Ramos (cell line): ENCODE results near the gene PAPPA2.

ENCODE experiments used
- in situ Hi-C: fragments of 300-500 bp; cut with MboI; formaldehyde crosslinking; loops from one replicate; pipeline ENCODE4 v1.14.3; 2022; ENCODE audit warnings: low sequenced_read_pairs; ENCODE audit not compliant: unreplicated experiment

The PAPPA2 gene

DNA sequence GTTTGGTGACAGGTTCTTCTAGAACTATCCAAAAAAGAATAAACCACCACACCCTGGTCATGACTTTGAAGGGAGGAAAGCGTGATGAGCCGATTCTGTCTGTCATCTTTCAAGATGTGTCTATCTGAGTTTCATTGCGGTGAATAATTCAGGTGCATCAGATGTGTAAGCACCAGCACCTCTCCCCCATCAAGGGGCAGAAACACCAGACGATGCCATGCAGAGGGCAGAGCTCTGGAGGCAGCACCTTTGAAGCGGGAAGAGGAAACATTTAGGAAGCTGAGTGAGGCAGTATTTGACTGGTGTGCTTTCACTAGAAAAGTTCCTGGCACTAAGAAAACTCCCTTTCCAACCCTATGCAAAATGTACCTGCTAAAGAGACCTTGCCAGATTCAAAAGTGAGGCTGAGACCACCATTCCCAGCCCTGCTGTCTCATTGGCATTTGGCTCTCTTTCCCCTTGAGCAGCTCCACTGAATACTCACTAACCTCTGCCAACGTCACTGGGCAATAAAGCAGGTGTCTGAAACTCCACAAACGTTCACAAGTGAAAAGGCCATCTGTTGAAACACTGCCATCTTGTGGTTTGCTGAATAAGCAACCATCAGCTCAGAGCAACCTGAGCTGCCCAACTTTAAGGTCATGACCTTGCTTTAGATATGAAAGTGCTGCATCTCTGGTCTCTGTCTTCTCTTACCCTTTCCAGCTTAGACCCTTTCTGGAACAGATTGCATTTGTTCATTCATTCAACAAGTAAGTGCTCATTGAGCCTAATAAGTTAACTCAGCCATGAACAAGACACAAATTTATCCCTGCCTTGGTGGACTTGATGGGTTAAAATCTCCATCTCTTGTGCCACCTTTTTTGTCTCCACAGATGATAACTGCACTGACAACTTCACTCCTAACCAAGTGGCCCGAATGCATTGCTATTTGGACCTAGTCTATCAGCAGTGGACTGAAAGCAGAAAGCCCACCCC lies 228.6 kb downstream of the PAPPA2 start:
- in situ Hi-C loops: no loop called here

DNA sequence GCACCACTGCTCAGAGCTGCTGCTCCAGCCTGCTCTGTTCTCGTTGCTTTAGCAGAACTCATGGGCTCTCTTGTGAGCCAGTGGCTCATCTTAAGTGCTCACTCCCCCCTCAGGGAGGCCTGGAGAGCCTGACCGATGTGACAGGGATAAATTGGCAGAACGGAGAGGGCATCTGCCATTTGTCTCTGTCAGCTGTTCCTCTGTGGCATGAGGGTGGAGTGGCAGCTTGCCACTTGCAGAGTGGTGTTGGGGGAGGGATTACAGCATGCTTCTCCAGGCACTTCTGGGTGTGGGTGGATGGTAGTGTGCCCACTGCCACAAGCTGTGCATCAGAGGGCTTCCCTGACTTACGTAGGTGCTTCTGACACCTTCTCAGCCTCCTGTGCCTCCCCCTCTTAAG lies 229.5 kb downstream of the PAPPA2 start:
- in situ Hi-C loops: no loop called here

DNA sequence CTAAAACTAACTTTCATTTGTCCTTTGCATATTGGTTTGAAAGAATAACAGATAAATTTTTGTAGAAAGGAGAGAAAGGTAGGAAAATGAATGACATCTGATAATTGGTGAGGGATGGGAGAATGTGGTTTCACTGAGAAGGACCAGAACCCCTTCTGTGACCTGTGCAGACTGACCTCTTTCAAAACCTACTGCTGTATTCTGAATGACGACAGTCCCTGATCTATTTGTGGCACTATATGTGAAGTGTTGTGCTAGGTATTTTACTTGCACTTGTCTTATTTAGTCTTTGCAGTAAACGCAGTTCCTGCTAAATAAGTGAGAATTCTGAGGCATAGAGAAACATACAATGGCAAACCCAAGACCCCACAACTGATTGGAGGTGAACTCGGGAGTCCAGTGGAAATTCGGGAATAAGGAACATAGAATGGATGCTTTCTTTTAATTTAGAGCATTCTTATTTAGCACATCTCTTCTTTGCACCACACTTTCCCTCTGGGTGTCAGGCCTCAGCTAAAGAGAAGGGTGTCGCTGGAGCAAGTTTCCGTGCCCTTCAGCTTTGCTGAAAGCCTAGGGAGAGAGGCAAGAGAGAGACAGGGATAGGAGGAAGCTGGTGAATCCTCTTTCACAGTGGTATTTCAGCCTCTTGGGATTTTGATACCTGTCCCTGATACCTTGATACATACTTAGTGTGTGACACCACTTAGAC lies 230.2 kb downstream of the PAPPA2 start:
- in situ Hi-C loops: no loop called here

DNA sequence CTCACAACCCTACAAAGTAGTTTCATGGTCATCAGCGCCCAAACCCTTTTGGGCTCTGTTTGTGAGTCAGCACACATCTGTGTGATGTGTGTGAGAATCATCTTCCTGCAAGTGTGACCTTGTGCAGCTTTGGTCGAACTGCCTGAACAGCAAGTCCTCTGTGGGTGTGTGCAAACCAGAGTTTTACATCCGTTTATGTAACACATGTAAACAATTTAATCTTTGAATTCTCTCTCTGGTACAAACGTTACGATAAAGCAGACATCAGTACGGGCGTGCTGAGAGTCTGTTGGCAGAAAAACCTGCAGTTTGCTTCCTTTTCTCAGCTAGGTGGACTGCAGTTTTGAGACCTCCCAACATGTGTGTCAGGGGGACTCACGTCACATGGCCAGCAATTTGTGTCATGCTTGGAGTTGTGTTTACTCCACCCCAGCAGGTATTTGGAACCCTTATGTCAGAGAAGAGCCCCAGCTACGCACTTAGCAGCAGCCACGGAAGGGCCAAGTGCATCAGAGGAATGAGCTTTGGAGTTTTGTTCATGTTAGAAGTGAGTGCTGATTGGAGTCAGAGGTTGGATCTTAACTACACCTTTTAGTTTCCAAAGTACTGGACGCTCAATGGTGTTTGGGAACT lies 230.8 kb downstream of the PAPPA2 start:
- in situ Hi-C loops: no loop called here

DNA sequence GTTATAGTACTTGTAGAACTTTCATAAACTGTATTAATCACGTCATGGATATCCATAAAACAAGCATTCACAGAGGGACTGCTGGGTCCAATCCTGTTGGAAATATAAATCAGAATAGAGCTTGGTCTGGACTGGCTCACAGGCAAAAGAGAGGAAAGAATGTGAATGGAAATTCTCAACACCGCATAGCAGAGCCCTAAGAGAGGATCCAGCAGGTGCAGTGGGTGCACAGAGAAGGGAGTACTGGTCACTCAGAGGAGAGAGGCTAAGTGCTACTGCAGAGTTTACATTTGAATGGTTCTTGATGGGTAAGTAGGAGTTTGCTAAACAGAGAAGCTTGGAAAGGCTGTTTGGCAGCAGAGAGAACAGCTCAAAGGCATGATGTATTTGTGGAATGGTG lies 231.7 kb downstream of the PAPPA2 start:
- in situ Hi-C loops: no loop called here

DNA sequence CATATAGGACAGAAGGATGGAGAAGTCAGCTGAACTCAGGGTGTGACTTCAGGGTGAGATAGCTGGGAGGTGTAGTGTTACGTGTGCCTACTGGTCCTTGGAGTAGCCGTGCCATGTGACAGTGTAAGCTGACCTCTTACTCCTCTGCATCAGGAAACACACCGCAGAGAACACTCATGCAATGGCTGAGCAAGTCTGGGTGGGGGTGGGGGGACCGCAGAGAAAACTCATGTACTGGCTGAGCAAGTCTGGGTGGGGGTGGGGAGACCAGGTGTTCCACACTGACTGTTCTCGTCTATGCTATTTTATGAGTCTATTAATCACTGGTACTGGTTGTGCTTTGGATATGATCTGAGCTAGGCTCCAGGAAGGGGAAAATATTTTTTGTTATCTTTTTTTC lies 233.1 kb downstream of the PAPPA2 start:
- in situ Hi-C loops: no loop called here

DNA sequence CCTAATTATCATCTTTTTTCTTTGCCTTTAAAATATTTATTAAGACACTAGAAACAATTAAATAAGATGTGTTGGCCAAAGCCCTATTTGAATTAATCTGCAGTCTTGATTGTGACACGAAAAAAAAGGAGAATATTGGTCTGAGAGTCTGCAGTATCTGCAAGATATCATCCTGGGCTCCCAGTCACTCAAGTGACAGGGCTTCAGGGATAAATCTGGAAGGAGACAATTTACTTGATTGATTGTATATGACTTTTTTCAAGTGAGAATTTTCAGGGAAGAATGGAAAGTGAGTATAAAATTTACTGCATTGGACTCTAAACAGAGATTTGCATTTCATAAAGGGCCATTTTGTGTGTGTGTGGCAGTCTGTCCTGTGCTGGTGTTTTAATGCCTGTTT lies 233.7 kb downstream of the PAPPA2 start:
- in situ Hi-C loops: no loop called here

DNA sequence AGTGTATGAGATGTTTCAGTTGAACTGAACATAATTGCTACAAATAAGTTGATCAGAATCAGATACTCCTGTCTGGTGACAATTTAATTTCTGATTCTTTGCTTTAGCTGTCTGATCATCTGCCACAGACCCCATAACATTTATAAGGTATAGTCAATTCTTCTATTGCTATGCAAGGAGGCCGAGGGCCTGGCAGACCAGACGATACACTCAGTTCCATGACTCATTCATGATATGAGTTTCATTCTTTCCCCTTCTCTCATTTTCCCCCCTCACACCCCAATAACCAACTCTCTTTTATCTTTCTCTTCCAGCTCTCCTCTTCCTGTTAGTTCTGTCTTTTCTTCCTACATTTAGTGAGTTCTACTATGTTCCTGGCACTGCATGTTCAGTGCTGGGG lies 236.8 kb downstream of the PAPPA2 start:
- in situ Hi-C loops: no loop called here

DNA sequence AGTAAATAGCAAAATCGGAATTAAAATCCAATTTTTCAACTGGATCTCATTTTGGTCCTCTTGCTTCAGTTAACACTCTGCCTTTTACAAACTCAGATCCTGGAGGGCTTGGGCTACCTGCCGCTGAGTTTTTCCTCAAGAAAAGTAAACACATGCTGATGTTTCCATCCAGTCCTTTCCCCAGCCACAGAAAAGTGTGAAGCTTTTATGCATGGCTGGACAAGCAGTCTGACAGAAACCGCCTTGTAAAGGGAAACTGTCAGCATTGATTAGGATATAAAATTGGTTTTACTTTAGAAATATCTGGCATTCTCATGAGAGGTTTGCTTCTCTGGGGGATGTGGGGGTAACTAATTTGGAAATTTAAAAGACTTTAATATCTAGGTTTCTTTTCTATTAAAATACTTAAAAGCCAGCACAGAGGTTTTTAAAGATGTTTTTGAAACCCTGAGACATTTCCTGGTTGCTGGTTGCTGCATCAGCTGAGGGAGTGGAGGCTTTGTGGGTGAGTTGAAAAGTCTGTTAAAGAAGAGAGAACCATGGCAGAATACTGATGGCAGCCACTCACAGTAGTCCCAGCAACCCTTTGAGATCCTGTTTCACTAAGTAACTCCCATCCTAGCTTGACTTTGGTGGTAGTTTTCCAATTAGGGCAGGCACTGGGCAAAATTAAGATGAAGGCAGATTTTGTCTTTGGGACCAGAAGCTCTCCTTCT lies 238.3 kb downstream of the PAPPA2 start:
- in situ Hi-C loops: no loop called here

DNA sequence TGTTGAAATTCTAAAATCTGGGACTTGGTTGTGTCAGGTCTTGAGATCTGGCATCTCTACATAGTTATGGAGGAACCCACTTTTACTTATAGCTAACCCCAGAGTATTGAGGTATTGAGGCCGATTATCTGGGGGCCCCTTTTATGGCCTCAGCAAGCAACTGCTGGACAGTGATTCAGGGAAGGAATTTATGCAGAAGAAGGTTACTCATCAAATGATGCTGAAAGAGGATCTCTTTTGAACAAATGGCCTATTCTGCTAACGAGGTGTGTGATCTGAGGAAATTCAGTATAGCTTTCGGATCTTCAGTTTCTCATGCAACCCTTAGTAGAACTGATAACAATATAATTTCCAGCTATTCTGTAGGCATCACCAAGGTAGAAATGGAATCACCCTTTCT lies 239.9 kb downstream of the PAPPA2 start:
- in situ Hi-C loops: no loop called here

DNA sequence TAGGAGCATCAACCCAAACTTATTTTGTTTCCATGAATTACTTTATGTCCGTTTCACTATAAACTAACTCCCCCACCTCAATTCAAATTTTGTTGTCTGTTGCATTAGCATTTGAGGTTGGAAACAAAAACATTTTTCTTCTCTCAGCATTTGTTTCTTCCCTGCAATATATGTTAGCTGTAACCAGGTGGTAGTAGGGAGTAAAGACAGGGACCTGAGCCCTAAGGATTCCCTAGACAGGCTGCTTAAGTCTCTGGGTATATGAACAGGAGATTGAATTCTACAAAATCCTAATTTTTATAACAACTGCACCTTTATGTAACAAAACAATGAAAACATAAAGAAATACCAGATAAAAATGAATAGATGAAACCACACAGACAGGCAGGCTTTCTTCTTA lies 242.6 kb downstream of the PAPPA2 start:
- in situ Hi-C loops: no loop called here

DNA sequence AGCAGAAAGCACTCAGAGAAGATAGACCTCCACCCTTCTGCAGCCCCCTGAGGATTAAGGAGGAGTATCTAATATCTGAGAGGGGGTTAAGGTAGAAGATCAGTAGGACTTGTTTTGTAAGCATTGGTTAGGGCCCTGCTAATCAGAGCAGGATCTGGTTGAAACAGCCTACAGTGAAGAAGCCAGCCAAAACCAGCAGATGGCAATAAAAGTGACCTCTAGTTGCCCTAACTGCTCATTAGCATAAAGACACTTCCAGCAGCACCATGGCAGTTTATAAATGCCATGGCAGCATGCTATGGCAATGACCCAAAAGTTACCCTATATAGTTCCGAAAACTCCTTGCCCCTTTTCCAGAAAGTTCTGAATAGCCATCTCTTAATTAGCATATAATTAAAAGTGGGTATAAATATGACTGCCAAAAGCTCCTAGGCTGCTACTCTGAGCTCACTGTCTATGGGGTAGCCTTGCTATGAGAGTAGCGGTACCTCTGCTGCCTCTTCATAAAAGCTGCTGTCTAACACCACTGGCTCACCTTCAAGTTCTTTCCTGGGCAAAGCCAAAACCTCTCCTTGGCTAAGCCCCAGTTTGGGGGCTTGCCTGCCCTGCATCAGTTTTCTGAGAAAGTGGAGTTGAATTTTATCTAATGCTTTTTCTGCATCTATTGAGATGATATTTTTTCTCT lies 254.2 kb downstream of the PAPPA2 start:
- in situ Hi-C loops: no loop called here

DNA sequence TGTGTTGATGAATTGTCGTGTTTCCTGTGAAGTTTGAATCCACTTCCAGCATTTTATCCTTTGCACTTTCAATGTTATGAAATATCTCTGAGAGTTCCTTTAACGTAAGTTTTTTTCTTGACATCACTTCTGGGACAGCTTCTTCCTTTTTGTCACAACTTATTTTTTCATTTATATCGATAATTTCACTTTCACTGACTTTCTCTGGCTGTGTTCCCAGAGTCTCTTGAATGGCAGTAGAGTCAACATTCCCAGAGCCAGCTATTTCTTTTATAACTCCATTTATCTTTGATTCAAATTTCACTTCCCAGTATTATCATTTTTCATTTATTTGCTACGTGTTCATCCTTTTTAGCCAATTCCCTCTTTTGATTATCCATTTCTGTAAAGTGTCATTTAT lies 256.5 kb downstream of the PAPPA2 start:
- in situ Hi-C loops: no loop called here

DNA sequence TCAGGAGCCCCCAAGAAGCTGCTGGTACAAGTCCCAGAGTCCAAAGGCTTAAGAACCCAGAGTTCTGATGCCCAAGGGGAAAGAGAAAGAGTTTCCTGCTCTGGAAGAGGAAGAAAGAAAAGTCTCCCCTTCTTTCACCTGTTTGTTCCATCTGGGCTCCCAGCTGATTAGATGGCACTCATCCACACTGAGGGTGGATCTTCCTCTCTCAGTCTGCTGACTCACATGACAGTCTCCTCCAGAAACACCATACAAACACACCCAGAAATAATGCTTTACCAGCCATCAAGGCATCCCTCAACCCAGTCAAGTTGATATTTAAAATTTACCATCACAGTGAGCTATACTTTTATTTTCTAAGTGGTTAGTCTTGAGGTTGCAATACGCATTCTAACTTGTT lies 257.9 kb downstream of the PAPPA2 start:
- in situ Hi-C loops: no loop called here

DNA sequence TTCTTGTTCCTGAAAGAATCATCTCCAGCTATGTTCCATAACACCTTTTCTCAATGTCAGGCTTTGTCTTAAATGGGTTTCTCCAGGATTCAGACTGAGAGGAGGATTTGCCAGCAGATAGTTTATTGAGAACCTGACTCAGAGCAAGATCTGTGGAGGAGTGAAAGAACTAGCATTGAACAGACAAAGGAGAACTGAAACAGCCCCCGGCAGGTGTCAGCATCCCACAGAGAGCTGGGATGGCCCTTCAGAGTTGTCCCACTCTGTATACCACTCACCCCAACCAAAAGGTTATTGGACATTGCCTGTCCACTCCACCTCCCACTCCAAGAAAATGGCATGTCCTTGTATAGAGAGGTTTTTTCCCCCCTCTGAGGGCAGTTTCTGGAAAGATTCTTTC lies 270.7 kb downstream of the PAPPA2 start:
- in situ Hi-C loops: no loop called here

DNA sequence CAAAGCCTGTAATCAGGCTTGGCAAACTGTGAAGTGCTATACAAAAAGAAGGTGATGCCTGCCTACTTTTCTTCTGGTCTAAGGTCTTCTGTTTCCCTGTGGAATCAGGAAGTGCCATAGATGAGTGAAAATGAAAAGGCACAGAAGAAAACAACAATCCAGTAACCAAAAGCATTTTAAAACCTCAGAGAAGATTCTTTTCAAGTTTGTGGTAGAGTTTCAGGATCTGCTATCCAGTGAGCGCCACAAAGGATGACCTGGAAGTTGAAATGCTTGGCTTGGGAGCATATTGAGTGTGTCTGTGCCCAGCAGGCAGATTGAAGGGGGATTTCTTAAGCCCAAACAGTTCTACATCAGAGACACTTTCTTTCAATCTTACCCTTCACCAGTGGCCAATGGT lies 272.2 kb downstream of the PAPPA2 start:
- in situ Hi-C loops: no loop called here

DNA sequence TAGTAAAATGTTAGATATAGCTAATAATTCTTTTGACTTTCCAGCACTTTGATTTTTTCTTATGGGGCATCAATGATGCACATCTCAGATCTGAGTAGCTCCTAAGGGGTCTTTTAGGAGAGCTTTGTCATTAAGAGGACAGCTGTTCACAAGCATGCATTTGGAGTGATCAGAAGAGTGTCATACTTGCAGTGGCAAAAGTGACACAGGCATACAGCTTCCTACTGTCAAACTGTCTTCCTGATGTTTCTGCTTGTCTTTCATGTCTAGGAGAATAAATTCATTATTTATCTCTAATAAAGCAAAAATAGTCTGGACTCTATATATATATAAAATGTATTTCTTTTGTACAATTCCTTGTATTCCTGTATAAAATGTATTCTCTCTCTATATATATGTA lies 273.0 kb downstream of the PAPPA2 start:
- in situ Hi-C loops: no loop called here

DNA sequence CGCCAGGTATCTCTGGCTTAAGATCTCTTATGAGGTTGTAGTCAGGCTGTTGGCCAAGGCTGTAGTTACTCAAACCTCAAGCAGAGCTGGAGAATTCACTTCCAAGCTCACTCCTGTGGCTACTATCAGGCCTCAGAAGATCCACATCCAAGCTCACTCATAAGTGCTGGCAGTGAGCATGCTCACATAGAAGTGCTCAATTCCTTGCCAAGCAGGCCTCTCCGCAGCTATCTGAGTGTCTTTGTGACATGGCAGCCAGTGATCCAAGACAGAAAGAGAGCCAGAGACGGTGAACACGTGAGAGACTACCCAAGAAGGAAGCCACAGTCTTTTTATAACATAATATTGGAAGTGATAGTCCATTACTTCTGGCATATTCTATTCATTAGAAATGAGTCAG lies 278.2 kb downstream of the PAPPA2 start:
- in situ Hi-C loops: no loop called here

DNA sequence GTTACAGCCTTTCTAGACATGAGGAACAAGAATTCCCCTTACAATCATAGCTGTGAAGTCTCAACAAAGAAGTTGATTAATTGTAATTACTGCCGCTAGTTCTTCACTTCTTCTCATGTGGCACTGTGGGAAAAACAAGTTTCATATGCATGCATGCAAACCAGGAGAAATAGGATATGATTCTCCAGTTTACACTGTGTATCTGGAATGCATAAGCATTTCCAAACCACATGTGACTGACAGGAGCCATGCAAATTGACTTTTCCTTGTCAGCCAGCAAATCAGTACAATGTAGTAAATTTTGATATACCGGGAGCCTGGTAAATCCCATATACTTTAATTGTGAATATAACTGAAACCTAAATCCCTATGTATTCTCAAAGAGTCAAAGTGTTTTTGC lies 279.3 kb downstream of the PAPPA2 start:
- in situ Hi-C loops: no loop called here

DNA sequence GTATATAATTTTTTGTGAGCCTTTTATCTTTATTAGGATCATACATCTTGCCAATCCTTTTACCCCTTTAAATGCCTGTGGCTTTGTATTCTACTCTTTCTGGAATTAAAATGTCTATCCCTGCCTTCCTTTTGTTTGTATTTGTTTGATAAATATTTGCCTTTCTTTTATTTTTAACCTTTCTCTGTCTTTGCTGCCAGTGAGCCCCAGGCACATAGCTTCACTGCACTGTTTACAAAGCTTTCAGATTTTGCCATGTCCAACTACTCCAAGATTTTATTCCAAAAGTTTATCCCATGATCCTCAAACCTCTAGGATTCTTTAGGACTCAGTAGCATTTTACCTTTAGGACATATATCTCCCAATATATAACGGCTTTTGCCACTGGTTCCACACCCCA lies 281.2 kb downstream of the PAPPA2 start:
- in situ Hi-C loops: no loop called here
